ENCODE data around the gene B3GNT8.

DNA sequence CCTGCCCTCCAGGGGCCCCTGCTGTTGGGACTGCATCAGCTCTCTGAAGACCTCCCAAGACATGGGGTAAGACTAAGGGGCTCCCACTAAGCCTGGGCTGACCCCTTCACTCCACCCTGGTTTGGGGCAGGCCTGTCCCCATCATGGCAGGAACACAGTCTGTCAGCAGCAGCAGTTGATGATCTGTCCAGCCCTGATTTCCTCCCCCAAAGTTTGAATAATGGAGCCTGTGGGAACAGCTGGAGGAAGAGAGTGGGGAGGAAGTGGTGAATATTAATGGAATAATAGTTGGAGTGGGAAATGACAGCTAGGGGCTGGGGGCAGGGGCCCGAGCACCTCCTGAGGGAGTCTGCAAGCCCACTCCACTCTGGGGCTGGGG lies 1.3 kb upstream of the B3GNT8 start:
- TF ChIP-seq, protein P1, sequence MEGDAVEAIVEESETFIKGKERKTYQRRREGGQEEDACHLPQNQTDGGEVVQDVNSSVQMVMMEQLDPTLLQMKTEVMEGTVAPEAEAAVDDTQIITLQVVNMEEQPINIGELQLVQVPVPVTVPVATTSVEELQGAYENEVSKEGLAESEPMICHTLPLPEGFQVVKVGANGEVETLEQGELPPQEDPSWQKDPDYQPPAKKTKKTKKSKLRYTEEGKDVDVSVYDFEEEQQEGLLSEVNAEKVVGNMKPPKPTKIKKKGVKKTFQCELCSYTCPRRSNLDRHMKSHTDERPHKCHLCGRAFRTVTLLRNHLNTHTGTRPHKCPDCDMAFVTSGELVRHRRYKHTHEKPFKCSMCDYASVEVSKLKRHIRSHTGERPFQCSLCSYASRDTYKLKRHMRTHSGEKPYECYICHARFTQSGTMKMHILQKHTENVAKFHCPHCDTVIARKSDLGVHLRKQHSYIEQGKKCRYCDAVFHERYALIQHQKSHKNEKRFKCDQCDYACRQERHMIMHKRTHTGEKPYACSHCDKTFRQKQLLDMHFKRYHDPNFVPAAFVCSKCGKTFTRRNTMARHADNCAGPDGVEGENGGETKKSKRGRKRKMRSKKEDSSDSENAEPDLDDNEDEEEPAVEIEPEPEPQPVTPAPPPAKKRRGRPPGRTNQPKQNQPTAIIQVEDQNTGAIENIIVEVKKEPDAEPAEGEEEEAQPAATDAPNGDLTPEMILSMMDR (conservative IDR thresholded peaks at IDR 0.05) = no peak
- no peak for TF ChIP-seq EZH2 (IDR thresholded peaks at IDR 0.05; ENCODE audit: low read depth)

All from PC-9 (cell line).